OCI-LY1 (cell line): ENCODE results near the gene NOP16.

Experiments used
- CTCF ChIP-seq: fragments of 200-600 bp; sonication (generic), shearing (Covaris generic); IDR thresholded peaks from 2 replicates; pipeline ENCODE4 v1.5.1; 2017; ENCODE audit warnings: mild to moderate bottlenecking, antibody characterized with exemption, low read length, moderate library complexity, mixed read lengths
- EZH2 ChIP-seq: fragments of 200-600 bp; sonication (generic), shearing (Covaris generic); IDR thresholded peaks from 2 replicates; pipeline ENCODE4 v1.8.0; 2017; ENCODE audit warnings: borderline replicate concordance, mixed run types, mild to moderate bottlenecking, antibody characterized with exemption, low read length, moderate library complexity, mixed read lengths

- no peak for TF ChIP-seq CTCF
- no peak for TF ChIP-seq EZH2
Observed at GRCh38 chr5:176426876-176427275, 38.5 kb upstream of the NOP16 start.
